ENCODE results near the gene TDRD6. TPM values are rescaled to one million over a fixed set of nuclear protein-coding genes. Genes with fewer than 3 reads are reported as not detected.
A peak's percentile ranks its signal among the peaks of the same experiment; 100 is the strongest.

TDRD6 gene
- total RNA-seq, 1 experiment from 2014 or later = 0.07 TPM

- no peak overlapping the region for H2AFZ ChIP-seq (ENCODE audit: low read length)
- ChIA-PET POLR2A (ENCODE audit: unreplicated experiment) (no interaction called here), CTCF (no interaction called here)
- no peaks in the 10 kb centered on the region for H4K20me1 ChIP-seq (ENCODE audit: low read length)
- ATAC-seq (no peak), DNase-seq (no peak)
- H3K4me1 ChIP-seq (ENCODE audit: insufficient read depth, low read length) = peaks cover 19% of the 10 kb centered on the region
- intact Hi-C loops (cut with micrococcal nuclease) = loop anchor here (5.0 kb wide), 1 partner anchor 78 kb away; the partner anchor contains the start of genes CYP39A1 and SLC25A27
- no peaks in the 10 kb centered on the region for H3K27me3 ChIP-seq (ENCODE audit: low read length)
- no TSS peak for BruUV-seq (replicated peaks)
- H3K9me2 ChIP-seq (replicated peaks; ENCODE audit: low read length) = no peaks in the 10 kb centered on the region
- H3F3A ChIP-seq (ENCODE audit: low read length, unreplicated experiment) = no peaks in the 10 kb centered on the region
- no peak overlapping the region for H3K27ac ChIP-seq (ENCODE audit: low read length)
- no peak for TF ChIP-seq EZH2 (IDR thresholded peaks at IDR 0.05; ENCODE audit: low read length, unreplicated experiment)
- no peak for TF ChIP-seq EZH2phosphoT487 (IDR thresholded peaks at IDR 0.05; ENCODE audit: borderline replicate concordance, low read length)
- no peak for TF ChIP-seq CTCF (conservative IDR thresholded peaks at IDR 0.05; ENCODE audit: low read depth, low read length)
- no peaks in the 10 kb centered on the region for H3K9me3 ChIP-seq (ENCODE audit: low read length)
- no peak overlapping the region for H3K4me3 ChIP-seq (ENCODE audit: low read length)
- H3K9ac ChIP-seq (ENCODE audit: low read length) = no peak overlapping the region
- no peak overlapping the region for H3K4me2 ChIP-seq (ENCODE audit: low read length)
- H3K79me2 ChIP-seq (ENCODE audit: low read length) = no peaks in the 10 kb centered on the region
- no peaks in the 10 kb centered on the region for H3K36me3 ChIP-seq (ENCODE audit: low read depth, low read length)
These were observed 42.2 kb downstream of the TDRD6 start for GRCh38 chr6:46729787-46730326.

DNA sequence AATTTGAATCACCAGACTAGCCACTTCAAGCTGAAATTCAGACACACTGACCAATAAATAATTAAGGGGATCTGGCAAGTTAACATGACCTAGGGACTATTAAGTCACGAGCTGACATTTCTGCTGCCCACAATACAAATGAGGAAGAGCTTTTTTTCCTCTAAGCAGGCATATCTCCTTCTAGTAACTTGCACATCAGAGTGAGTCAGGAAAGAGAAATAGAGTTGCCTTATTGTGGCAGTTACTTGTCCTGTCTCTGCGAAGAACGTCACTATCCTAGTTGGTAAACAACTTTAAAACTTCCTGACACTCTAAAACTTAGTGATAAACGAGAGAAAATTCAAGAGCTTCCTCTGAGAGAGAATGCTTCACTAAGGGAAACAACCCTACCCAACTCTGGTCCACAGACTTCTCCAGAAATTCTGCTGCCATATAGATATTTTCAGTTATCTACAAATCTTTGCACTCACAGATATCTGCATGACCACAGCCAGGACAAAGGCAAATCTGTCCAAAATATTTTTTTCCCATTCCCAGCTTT, 43.3 kb downstream of the TDRD6 start:
- Histone ChIP-seq H4K20me1 (ENCODE audit: low read length) (no peaks in the 10 kb centered on the region), H3F3A (ENCODE audit: low read length, unreplicated experiment) (no peaks in the 10 kb centered on the region), H3K27ac (ENCODE audit: low read length) (no peak overlapping the region), H3K79me2 (ENCODE audit: low read length) (no peaks in the 10 kb centered on the region), H3K4me1 (ENCODE audit: insufficient read depth, low read length) (peaks cover 24% of the 10 kb centered on the region), H3K9ac (ENCODE audit: low read length) (no peak overlapping the region), H3K4me2 (ENCODE audit: low read length) (no peak overlapping the region), H3K9me3 (ENCODE audit: low read length) (no peaks in the 10 kb centered on the region), H2AFZ (ENCODE audit: low read length) (no peak overlapping the region), H3K4me3 (ENCODE audit: low read length) (no peak overlapping the region), H3K9me2 (replicated peaks; ENCODE audit: low read length) (no peaks in the 10 kb centered on the region), H3K36me3 (ENCODE audit: low read depth, low read length) (no peaks in the 10 kb centered on the region), H3K27me3 (ENCODE audit: low read length) (no peaks in the 10 kb centered on the region)
- TF ChIP-seq EZH2phosphoT487 (IDR thresholded peaks at IDR 0.05; ENCODE audit: borderline replicate concordance, low read length) (no peak), CTCF (conservative IDR thresholded peaks at IDR 0.05; ENCODE audit: low read depth, low read length) (no peak), EZH2 (IDR thresholded peaks at IDR 0.05; ENCODE audit: low read length, unreplicated experiment) (no peak)
- CTCF ChIA-PET = no interaction called here
- BruUV-seq (replicated peaks) = no TSS peak
- POLR2A ChIA-PET (ENCODE audit: unreplicated experiment) = no interaction called here
- ATAC-seq = no peak
- DNase-seq = no peak
- intact Hi-C loops (cut with micrococcal nuclease) = loop anchor here (5.0 kb wide), 1 partner anchor 79 kb away; the partner anchor contains the start of genes CYP39A1 and SLC25A27

GRCh38 chr6:46733341-46733801, 45.7 kb downstream of the TDRD6 start:
- Histone ChIP-seq H3K9ac (ENCODE audit: low read length) (peak overlapping the region; percentile 2; the same call in 1 of the 2 replicates), H3K27ac (ENCODE audit: low read length) (peak overlapping the region; percentile 59), H3F3A (ENCODE audit: low read length, unreplicated experiment) (no peaks in the 10 kb centered on the region), H2AFZ (ENCODE audit: low read length) (no peak overlapping the region), H4K20me1 (ENCODE audit: low read length) (no peaks in the 10 kb centered on the region), H3K4me3 (ENCODE audit: low read length) (no peak overlapping the region), H3K27me3 (ENCODE audit: low read length) (no peaks in the 10 kb centered on the region), H3K9me3 (ENCODE audit: low read length) (no peaks in the 10 kb centered on the region), H3K4me2 (ENCODE audit: low read length) (peak overlapping the region; percentile 99; the same call in 1 of the 2 replicates), H3K9me2 (replicated peaks; ENCODE audit: low read length) (no peaks in the 10 kb centered on the region), H3K4me1 (ENCODE audit: insufficient read depth, low read length) (peaks cover 40% of the 10 kb centered on the region), H3K36me3 (ENCODE audit: low read depth, low read length) (no peaks in the 10 kb centered on the region), H3K79me2 (ENCODE audit: low read length) (no peaks in the 10 kb centered on the region)
- no TSS peak for BruUV-seq (replicated peaks)
- intact Hi-C loops (cut with micrococcal nuclease) = loop anchor here (5.0 kb wide), 1 partner anchor 81 kb away; the partner anchor contains the start of genes CYP39A1 and SLC25A27
- DNase-seq = no peak
- POLR2A ChIA-PET (ENCODE audit: unreplicated experiment) = no interaction called here
- CTCF ChIA-PET = interaction anchor here (1.1 kb wide), 1 partner anchor 27 kb away, joined by 3 read pairs; no protein-coding TSS in a partner anchor
- no peak for ATAC-seq
- TF ChIP-seq EZH2 (IDR thresholded peaks at IDR 0.05; ENCODE audit: low read length, unreplicated experiment) (no peak), CTCF (conservative IDR thresholded peaks at IDR 0.05; ENCODE audit: low read depth, low read length) (no peak), EZH2phosphoT487 (IDR thresholded peaks at IDR 0.05; ENCODE audit: borderline replicate concordance, low read length) (no peak)

All from PC-3 (cell line).